BLaER1 treated with 17β-estradiol and CSF1 and Interleukin-3, amounts not matched to agents 10 nM and 100 nM (cell line): ENCODE measurements around the gene IRAK3.
"Not testable (repeated sequence)": the region's sequence is repeated elsewhere in the genome, so short reads cannot be mapped to it uniquely, and the experiment has no call there.

Experiments
- H3K27ac ChIP-seq, 11 experiments: shearing (Covaris generic); formaldehyde crosslinking; 2 replicates each; pipeline ENCODE4 v1.8.1; 2022
- H3K27me3 ChIP-seq, 11 experiments: shearing (Covaris generic); formaldehyde crosslinking; 2 replicates each; pipeline ENCODE4 v1.8.1; 2022
- H3K36me3 ChIP-seq, 11 experiments: shearing (Covaris generic); formaldehyde crosslinking; 2 replicates each; pipeline ENCODE4 v1.8.1; 2022
- H3K4me1 ChIP-seq, 10 experiments: shearing (Covaris generic); formaldehyde crosslinking; 2 replicates each; pipeline ENCODE4 v1.8.1; 2022
- H3K4me2 ChIP-seq, 11 experiments: shearing (Covaris generic); formaldehyde crosslinking; 2 replicates each; pipeline ENCODE4 v1.8.1; 2022
- H3K4me3 ChIP-seq, 10 experiments: shearing (Covaris generic); formaldehyde crosslinking; 2 replicates each; pipeline ENCODE4 v1.8.1; 2022
- H3K9ac ChIP-seq, 11 experiments: shearing (Covaris generic); formaldehyde crosslinking; 2 replicates each; pipeline ENCODE4 v1.8.1; 2022
- H3K9me3 ChIP-seq, 11 experiments: shearing (Covaris generic); formaldehyde crosslinking; replicated peaks in 1 of 11; 2 replicates each; pipeline ENCODE4 v1.8.1; 2022
- H4K20me1 ChIP-seq, 11 experiments: shearing (Covaris generic); formaldehyde crosslinking; 2 replicates each; pipeline ENCODE4 v1.8.1; 2022
- Cebpa-rat ChIP-seq, 11 experiments: shearing (Covaris generic); IDR thresholded peaks; 2 replicates each; pipeline ENCODE4 v1.8.1; 2022

IRAK3 gene

GRCh38 chr12:66165141-66165540, 23.9 kb upstream of the IRAK3 start:
- H3K9ac ChIP-seq = no peak overlapping the region
- no peak for TF ChIP-seq Cebpa-rat (IDR thresholded peaks at IDR 0.05)
- no peak overlapping the region for H3K4me2 ChIP-seq
- peak overlapping the region in 1 of 10 experiments; percentile 36; a peak in 1 of 20 replicates for H3K4me3 ChIP-seq
- peaks cover 34 to 74% (median 56%) of the 10 kb centered on the region in 11 experiments for H3K36me3 ChIP-seq
- H3K9me3 ChIP-seq = peaks cover 51 to 80% (median 61%) of the 10 kb centered on the region in 11 experiments
- peaks cover 12 to 45% (median 16%) of the 10 kb centered on the region in 10 experiments for H3K4me1 ChIP-seq
- H3K27ac ChIP-seq = no peak overlapping the region
- H3K27me3 ChIP-seq = no peaks in the 10 kb centered on the region
- H4K20me1 ChIP-seq = no peaks in the 10 kb centered on the region

GRCh38 chr12:66166561-66166960, 22.5 kb upstream of the IRAK3 start:
- no peak overlapping the region for H3K27ac ChIP-seq
- peaks cover 23 to 61% (median 43%) of the 10 kb centered on the region in 11 experiments for H3K36me3 ChIP-seq
- peak overlapping the region in 1 of 11 experiments; percentile 85; a peak in 1 of 22 replicates for H3K4me2 ChIP-seq
- no peak for TF ChIP-seq Cebpa-rat (IDR thresholded peaks at IDR 0.05)
- no peaks in the 10 kb centered on the region for H3K27me3 ChIP-seq
- H3K4me3 ChIP-seq = no peak overlapping the region
- H3K9ac ChIP-seq = no peak overlapping the region
- peaks cover 40 to 79% (median 54%) of the 10 kb centered on the region in 11 experiments for H3K9me3 ChIP-seq
- no peaks in the 10 kb centered on the region for H4K20me1 ChIP-seq
- peaks cover 19 to 59% (median 24%) of the 10 kb centered on the region in 10 experiments for H3K4me1 ChIP-seq

- Histone ChIP-seq H3K9ac (peak overlapping the region; percentile 92 to 99 (median 96)), H3K27me3 (no peaks in the 10 kb centered on the region), H3K27ac (peak overlapping the region; percentile 96 to 100 (median 99)), H3K9me3 (peaks cover 41 to 75% (median 52%) of the 10 kb centered on the region in 11 experiments), H4K20me1 (no peaks in the 10 kb centered on the region), H3K4me1 (peaks cover 19 to 57% (median 23%) of the 10 kb centered on the region in 10 experiments), H3K36me3 (peaks cover 23 to 49% (median 39%) of the 10 kb centered on the region in 11 experiments), H3K4me3 (peak overlapping the region; percentile 57 to 78 (median 64)), H3K4me2 (peak overlapping the region; percentile 70 to 91 (median 79))
- no peak for TF ChIP-seq Cebpa-rat (IDR thresholded peaks at IDR 0.05)
Measured at GRCh38 chr12:66168410-66168809, 20.6 kb upstream of the IRAK3 start.

GRCh38 chr12:66169221-66170170, 19.5 kb upstream of the IRAK3 start, which contains the start of gene TMBIM4:
TSS of gene TMBIM4 (minus strand) at chr12:66169996. CDS start at chr12:66169951, 45 bp downstream.
- H4K20me1 ChIP-seq = no peaks in the 10 kb centered on the region
- H3K9me3 ChIP-seq = peaks cover 36 to 75% (median 52%) of the 10 kb centered on the region in 11 experiments
- peak within 1 kb of the TSS; percentile 96 to 100 (median 99) for H3K27ac ChIP-seq
- peak within 1 kb of the TSS; percentile 92 to 99 (median 96) for H3K9ac ChIP-seq
- peak within 1 kb of the TSS; percentile 57 to 78 (median 64) for H3K4me3 ChIP-seq
- peaks cover 23 to 40% (median 33%) of the 10 kb centered on the region in 11 experiments for H3K36me3 ChIP-seq
- no peaks in the 10 kb centered on the region for H3K27me3 ChIP-seq
- TF ChIP-seq Cebpa-rat (IDR thresholded peaks at IDR 0.05) = peak; percentile 44 to 99 (median 92); a peak in 21 of 22 replicates
- peak within 1 kb of the TSS; percentile 70 to 91 (median 79) for H3K4me2 ChIP-seq
- H3K4me1 ChIP-seq = peaks cover 15 to 53% (median 22%) of the 10 kb centered on the region in 10 experiments

GRCh38 chr12:66170606-66171005, 18.4 kb upstream of the IRAK3 start:
- H3K27ac ChIP-seq = peak overlapping the region; percentile 96 to 100 (median 99)

DNA sequence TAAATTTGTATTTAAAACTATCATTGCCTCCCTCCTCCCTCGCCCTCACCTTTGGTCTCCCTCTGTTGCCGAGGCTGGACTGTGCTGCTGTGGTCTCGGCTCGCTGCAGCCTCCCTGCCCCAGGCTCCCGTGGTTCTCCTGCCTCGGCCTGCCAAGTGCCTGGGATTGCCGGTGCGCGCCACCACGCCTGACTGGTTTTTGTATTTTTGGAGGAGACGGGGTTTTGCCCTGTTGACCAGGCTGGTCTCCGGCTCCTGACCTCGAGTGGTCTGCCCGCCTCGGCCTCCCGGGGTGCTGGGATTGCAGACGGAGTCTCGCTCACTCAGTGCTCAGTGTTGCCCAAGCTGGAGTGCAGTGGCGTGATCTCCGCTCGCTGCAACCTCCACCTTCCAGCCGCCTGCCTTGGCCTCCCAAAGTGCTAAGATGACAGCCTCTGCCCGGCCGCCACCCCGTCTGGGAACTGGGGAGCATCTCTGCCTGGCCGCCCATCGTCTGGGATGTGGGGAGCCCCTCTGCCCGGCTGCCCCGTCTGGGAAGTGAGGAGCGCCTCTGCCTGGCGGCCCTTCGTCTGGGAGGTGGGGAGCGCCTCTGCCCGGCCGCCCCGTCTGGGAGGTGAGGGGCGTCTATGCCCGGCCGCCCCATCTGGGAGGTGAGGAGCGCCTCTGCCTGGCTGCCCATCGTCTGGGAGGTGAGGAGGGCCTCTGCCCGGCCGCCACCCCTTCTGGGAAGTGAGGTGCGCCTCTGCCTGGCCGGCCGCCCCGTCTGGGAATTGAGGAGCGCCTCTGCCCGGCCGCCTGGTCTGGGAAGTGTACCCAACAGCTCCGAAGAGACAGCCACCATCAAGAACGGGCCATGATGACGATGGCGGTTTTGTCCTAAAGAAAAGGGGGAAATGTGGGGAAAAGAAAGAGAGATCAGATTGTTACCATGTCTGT, 14.4 kb upstream of the IRAK3 start:
- Histone ChIP-seq H3K4me1 (peaks cover 6 to 50% (median 8%) of the 10 kb centered on the region in 10 experiments; a peak in 15 of 20 replicates), H3K4me3 (0 out of 20 replicates have a peak overlapping the region, but pooled peaks of 1 of the 10 experiments have one; percentile 24), H3K9me3 (peaks cover 13 to 48% (median 35%) of the 10 kb centered on the region in 11 experiments; a peak in 21 of 22 replicates)
- H3K27ac ChIP-seq, H4K20me1 ChIP-seq, H3K4me2 ChIP-seq, H3K27me3 ChIP-seq, H3K9ac ChIP-seq, H3K36me3 ChIP-seq: not testable (repeated sequence)

More at GRCh38 chr12:66170606-66171005, 18.4 kb upstream of the IRAK3 start:
- TF ChIP-seq Cebpa-rat (IDR thresholded peaks at IDR 0.05) = no peak
- H3K4me3 ChIP-seq = peak overlapping the region; percentile 57 to 78 (median 64)
- peaks cover 16 to 30% (median 23%) of the 10 kb centered on the region in 11 experiments for H3K36me3 ChIP-seq
- H3K9ac ChIP-seq = peak overlapping the region; percentile 92 to 99 (median 96); a peak in 20 of 22 replicates
- H3K9me3 ChIP-seq = peaks cover 31 to 75% (median 52%) of the 10 kb centered on the region in 11 experiments
- peak overlapping the region; percentile 70 to 91 (median 79) for H3K4me2 ChIP-seq
- H3K27me3 ChIP-seq = no peaks in the 10 kb centered on the region
- H4K20me1 ChIP-seq = no peaks in the 10 kb centered on the region
- peaks cover 15 to 53% (median 22%) of the 10 kb centered on the region in 10 experiments for H3K4me1 ChIP-seq

DNA sequence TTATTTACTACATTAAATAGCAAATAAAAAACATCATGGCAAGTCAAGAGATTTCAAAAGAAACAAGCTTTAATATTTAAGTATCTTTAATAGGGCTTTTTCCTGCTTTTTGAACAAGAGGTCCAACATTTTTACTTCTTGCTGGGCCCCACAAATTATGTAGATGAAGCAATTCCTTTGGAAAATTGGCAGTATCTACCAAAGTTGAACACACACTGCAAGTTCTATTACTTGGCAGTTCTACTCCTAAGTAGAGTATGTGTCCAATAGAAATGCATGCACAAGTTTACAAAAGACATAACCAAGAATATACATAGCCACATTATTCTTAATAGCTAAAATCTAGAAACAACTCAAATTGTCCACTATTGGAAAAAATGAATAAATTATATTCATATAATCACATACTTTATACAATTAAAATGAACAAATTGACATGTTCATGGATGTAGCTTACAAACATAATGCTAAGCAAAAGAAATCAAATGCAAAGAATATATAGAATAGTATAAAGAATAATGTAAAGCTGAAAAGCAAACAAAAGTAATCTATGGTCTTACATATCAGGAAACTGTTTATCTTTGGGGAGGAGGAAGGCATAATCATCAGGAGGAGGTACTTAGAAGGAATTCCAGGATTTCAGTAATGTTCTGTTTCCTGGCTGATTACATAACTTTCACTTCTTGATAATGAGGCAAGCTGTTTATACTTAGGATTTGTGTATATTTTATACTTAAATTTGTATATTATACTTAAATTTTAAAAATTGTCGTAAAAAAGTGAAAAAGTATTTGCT, 12.7 kb upstream of the IRAK3 start:
- TF ChIP-seq Cebpa-rat (IDR thresholded peaks at IDR 0.05) = no peak
- Histone ChIP-seq H3K27me3 (no peaks in the 10 kb centered on the region), H3K36me3 (peaks cover 0 to 2% (median 0%) of the 10 kb centered on the region in 11 experiments; a peak in 1 of 22 replicates), H3K9ac (no peak overlapping the region), H3K4me1 (peaks cover 0 to 39% (median 0%) of the 10 kb centered on the region in 10 experiments; a peak in 5 of 20 replicates), H3K4me2 (peak overlapping the region in 4 of 11 experiments; percentile 30 to 64 (median 50); a peak in 5 of 22 replicates), H3K27ac (no peak overlapping the region), H3K9me3 (peaks cover 13 to 41% (median 30%) of the 10 kb centered on the region in 11 experiments; a peak in 21 of 22 replicates), H3K4me3 (no peak overlapping the region), H4K20me1 (no peaks in the 10 kb centered on the region)
